Neuron (in vitro differentiated cells): Measurements from ENCODE around the gene ZNF555.

Experiments
- H2AFZ ChIP-seq: one replicate; pipeline ENCODE4 v1.6.1; 2013; ENCODE audit warnings: low read depth, mild to moderate bottlenecking, inconsistent platforms, low read length, moderate library complexity
- H3K27me3 ChIP-seq: one replicate; pipeline ENCODE4 v1.6.1; 2013; ENCODE audit warnings: low read length; ENCODE audit not compliant: insufficient read depth
- H3K36me3 ChIP-seq: one replicate; pipeline ENCODE4 v1.6.1; 2013; ENCODE audit warnings: low read length; ENCODE audit not compliant: insufficient read depth
- H3K4me1 ChIP-seq: one replicate; pipeline ENCODE4 v1.6.1; 2013; ENCODE audit warnings: low read length; ENCODE audit not compliant: insufficient read depth
- H3K4me3 ChIP-seq: 2 replicates; pipeline ENCODE4 v1.5.1; 2013; ENCODE audit warnings: mild to moderate bottlenecking, low read length, moderate library complexity
- H3K9me3 ChIP-seq: one replicate; pipeline ENCODE4 v1.6.1; 2013; ENCODE audit warnings: low read length

Gene ZNF555

GRCh38 chr19:2906631-2907195, 65.4 kb downstream of the ZNF555 start:
- Histone ChIP-seq H3K4me1 (no peaks in the 10 kb centered on the region), H3K4me3 (no peak overlapping the region), H3K27me3 (no peaks in the 10 kb centered on the region), H2AFZ (no peak overlapping the region), H3K36me3 (no peaks in the 10 kb centered on the region), H3K9me3 (peaks cover under 1% of the 10 kb centered on the region)
